Upper lobe of left lung (tissue), 6 donors: ENCODE results near the gene SPP1. TPM values are rescaled to one million over a fixed set of nuclear protein-coding genes. Genes with fewer than 3 reads are reported as not detected.
"Not testable (repeated sequence)": the region's sequence is repeated elsewhere in the genome, so short reads cannot be mapped to it uniquely, and the experiment has no call there.

Source experiments
- ATAC-seq, 2 donors: fragments of 200-7000 bp; cut with Tn5 transposase; one replicate each; pipeline ENCODE4 v1.9.1; 2022; ENCODE audit warnings: mild to moderate bottlenecking in 2 of 2, moderate library complexity in 2 of 2; ENCODE audit not compliant: low FRiP score in 2 of 2
- DNase-seq, 2 donors: peaks; one replicate each; pipeline ENCODE4 v3.0.0-alpha.2; 2019 to 2020
- H3K27ac ChIP-seq, 4 donors: fragments of 200-600 bp; sonication (generic); one replicate each; pipeline ENCODE4 v1.5.1; 2016 to 2019
- H3K27me3 ChIP-seq, 4 donors: fragments of 200-600 bp; sonication (generic); one replicate each; pipeline ENCODE4 v1.5.1; 2017 to 2019
- H3K36me3 ChIP-seq, 4 donors: fragments of 200-600 bp; sonication (generic); one replicate each; pipeline ENCODE4 v1.5.1; 2016 to 2019
- H3K4me1 ChIP-seq, 4 donors: fragments of 200-600 bp; sonication (generic); one replicate each; pipeline ENCODE4 v1.5.1; 2018 to 2019
- H3K4me3 ChIP-seq, 4 donors: fragments of 200-600 bp; sonication (generic); one replicate each; pipeline ENCODE4 v1.5.1; 2017 to 2019; ENCODE audit warnings: mild to moderate bottlenecking in 2 of 4, moderate library complexity in 1 of 4
- H3K9me3 ChIP-seq, 4 donors: fragments of 200-600 bp; sonication (generic); one replicate each; pipeline ENCODE4 v1.5.1; 2018 to 2019
- EP300 ChIP-seq, 4 donors: sonication (generic); formaldehyde crosslinking; IDR thresholded peaks; one replicate each; pipeline ENCODE4 v1.5.1; 2017; ENCODE audit warnings: antibody characterized with exemption in 4 of 4, control low read depth in 2 of 4
- POLR2A ChIP-seq, 4 donors: fragments of 450-650 bp; IDR thresholded peaks; one replicate each; pipeline ENCODE4 v1.5.1; 2016 to 2017; ENCODE audit warnings: antibody characterized with exemption in 4 of 4, mild to moderate bottlenecking in 2 of 4
- POLR2AphosphoS5 ChIP-seq, 2 donors: sonication (generic); formaldehyde crosslinking; IDR thresholded peaks; one replicate each; pipeline ENCODE4 v1.5.1; 2017; ENCODE audit warnings: antibody characterized with exemption in 2 of 2
- WGBS, 2 donors: methylation state at CpG; one replicate each; pipeline ENCODE4 v1.1.5; 2017 to 2018; 5-methylcytosine and 5-hydroxymethylcytosine counted together
- total RNA-seq, 6 donors: library from RNA; depleted of rRNA in 4 of 6; stranded (reverse); fragments of >200 nt in 4 of 6; gene quantifications; one replicate each; pipeline versions ENCODE4 v1.1.0 to v1.2.1, GENCODE V29; 2016 to 2021
- TF ChIP-seq, protein P1 (sequence below), 6 experiments: fragments of 450-650 bp in 4 of 6; fragments of 200-600 bp in 2 of 6; sonication (generic) in 2 of 6; IDR thresholded peaks; one replicate each; pipeline ENCODE4 v1.5.1; 2016 to 2019; ENCODE audit warnings: antibody characterized with exemption in 6 of 6
- donor health status: DM: no; HTN: no; CAD: no; lungs with moderate emphysema.
- donor health status: DM: no; HTN: yes; CAD: no; lungs with severe emphysema.

Gene SPP1
- total RNA-seq, 6 donors from 2014 or later = 4.6 to 26.8 (median 10.6) TPM

DNA sequence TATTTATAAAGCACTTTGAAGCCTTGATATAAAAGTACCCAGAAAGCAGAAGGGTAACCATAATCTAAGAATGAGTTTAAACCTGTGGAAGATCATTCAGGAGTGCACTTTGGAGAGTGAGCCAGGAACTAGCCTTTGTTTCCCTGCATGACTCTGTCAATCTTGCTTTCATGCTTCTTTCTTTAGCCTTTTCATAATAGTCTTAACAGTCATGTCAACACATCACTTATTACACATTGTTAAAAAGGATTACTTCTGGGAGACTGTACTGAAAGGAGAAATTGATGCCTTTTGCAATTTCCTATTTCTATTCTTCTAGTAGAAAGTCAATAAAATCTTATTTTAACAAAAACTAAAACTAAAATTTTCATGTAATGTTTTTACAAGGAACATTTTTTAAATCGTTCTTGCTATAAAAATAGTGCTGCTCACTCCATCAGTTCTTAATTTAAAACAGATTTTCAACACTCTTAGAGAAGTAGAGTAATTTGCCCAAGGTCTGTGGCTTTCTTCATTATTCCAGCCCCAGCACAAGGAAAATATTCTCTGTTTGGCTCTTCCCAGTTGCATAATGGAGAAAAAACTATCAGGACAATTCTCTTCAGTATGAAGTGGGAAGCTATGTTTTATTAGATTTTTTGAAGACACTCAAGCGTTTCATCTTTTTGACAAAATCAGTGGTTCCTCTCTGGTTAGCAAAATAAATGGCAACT is 35.4 kb upstream of the SPP1 start:
- TF ChIP-seq POLR2AphosphoS5 (IDR thresholded peaks at IDR 0.05) (no peak), POLR2A (IDR thresholded peaks at IDR 0.05) (no peak), EP300 (IDR thresholded peaks at IDR 0.05) (no peak)
- TF ChIP-seq, protein P1, sequence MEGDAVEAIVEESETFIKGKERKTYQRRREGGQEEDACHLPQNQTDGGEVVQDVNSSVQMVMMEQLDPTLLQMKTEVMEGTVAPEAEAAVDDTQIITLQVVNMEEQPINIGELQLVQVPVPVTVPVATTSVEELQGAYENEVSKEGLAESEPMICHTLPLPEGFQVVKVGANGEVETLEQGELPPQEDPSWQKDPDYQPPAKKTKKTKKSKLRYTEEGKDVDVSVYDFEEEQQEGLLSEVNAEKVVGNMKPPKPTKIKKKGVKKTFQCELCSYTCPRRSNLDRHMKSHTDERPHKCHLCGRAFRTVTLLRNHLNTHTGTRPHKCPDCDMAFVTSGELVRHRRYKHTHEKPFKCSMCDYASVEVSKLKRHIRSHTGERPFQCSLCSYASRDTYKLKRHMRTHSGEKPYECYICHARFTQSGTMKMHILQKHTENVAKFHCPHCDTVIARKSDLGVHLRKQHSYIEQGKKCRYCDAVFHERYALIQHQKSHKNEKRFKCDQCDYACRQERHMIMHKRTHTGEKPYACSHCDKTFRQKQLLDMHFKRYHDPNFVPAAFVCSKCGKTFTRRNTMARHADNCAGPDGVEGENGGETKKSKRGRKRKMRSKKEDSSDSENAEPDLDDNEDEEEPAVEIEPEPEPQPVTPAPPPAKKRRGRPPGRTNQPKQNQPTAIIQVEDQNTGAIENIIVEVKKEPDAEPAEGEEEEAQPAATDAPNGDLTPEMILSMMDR (IDR thresholded peaks at IDR 0.05) = no peak

DNA sequence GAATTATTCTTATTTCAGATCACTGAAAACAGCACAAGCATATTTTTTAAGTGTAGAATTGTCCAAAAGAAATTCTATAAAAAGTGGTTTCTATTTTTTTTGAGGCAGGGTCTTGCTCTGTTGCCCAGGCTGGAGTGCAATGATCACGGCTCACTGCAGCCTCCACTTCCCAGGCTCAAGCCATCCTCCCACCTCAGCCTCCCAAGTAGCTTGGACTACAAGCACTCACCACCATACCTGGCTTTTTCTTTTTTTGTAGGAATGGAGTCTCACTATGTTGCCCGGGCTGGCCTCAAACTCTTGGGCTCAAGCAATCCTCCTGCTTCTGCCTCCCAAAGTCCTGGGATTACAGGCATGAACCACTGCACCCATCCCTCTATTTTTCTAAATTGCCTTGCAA is 34.7 kb upstream of the SPP1 start:
- not testable (repeated sequence) for H3K4me1 ChIP-seq, H3K27me3 ChIP-seq, DNase-seq, H3K9me3 ChIP-seq, ATAC-seq, H3K4me3 ChIP-seq, H3K36me3 ChIP-seq, H3K27ac ChIP-seq
- WGBS, 2 donors = 96 to 98% methylated on average over 2 of the region's 2 CpGs

More for the DNA sequence above, 35.4 kb upstream of the SPP1 start:
- H3K4me1 ChIP-seq = no peaks in the 10 kb centered on the region
- WGBS, 2 donors = 82 to 85% methylated on average over 2 of the region's 2 CpGs
- H3K4me3 ChIP-seq = no peak overlapping the region
- DNase-seq (no peak), ATAC-seq (no peak)
- H3K9me3 ChIP-seq = no peaks in the 10 kb centered on the region
- no peaks in the 10 kb centered on the region for H3K27me3 ChIP-seq
- no peak overlapping the region for H3K27ac ChIP-seq
- H3K36me3 ChIP-seq = no peaks in the 10 kb centered on the region

DNA sequence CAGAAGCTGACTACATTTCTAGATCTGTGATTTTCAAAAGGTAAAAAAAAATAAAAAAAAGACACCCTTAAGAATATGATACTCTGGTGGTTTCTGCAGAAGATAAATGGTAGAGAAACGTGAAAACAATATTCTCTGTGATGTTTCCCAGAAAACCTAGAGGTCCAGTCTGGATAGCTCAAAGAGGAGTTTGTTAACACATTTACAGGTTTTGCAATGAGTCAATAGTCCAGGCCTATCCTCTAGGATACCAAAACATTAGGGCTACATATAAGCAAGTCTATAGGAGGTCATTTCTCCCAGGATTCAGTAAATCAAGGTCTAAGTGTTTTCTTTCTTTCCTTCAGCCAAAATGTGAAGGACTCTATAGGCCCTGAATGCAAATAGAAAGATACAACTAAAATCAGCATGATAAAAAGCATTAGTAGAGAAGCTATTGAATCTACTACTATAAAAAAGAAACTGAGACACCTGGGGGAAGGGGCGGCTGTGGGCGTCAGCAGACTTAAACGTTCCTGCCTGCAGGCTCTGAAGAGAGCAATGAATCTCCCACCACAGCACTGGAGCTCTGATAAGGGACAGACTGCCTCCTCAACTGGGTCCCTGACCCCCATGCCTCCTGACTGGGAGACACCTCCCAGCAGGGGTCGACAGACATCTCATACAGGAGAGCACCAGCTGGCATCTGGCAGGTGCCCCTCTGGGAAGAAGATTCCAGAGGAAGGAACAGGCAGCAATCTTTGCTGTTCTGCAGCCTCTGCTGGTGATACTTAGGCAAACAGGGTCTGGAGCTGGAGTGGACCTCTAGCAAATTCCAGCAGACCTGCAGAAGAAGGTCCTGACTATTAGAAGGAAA is 33.7 kb upstream of the SPP1 start:
- DNase-seq = no peak
- Histone ChIP-seq H3K4me1 (no peaks in the 10 kb centered on the region), H3K27me3 (no peaks in the 10 kb centered on the region), H3K36me3 (no peaks in the 10 kb centered on the region), H3K9me3 (no peaks in the 10 kb centered on the region), H3K27ac (no peak overlapping the region), H3K4me3 (no peak overlapping the region)
- no peak for ATAC-seq
- no peak for TF ChIP-seq POLR2A (IDR thresholded peaks at IDR 0.05)
- TF ChIP-seq, protein P1 (IDR thresholded peaks at IDR 0.05) = no peak
- TF ChIP-seq POLR2AphosphoS5 (IDR thresholded peaks at IDR 0.05) = no peak
- TF ChIP-seq EP300 (IDR thresholded peaks at IDR 0.05) = no peak
- WGBS, 2 donors = 71 to 75% methylated on average over 5 of the region's 5 CpGs

DNA sequence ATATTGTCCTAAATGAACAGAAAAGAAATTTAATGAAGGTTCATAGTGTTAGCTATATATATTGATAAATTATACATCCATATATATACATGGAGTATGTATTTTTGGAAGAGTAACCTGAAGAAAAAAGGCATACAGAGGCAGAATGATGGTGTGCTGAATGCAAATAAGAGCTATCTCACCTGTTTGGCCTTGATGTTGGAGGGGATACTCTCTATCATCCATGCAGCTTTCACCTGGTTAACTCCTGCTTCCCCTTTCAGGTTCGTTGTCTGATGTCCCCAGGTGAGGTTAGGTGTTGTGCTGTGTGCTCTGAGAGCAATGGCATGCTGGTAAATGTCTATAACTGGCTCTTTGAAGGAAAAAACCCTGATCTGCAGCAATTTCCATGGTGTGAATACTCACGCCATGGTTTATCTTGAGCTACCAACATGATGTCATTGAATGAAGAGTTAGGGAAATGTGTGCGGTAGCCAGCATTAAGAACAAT is 31.8 kb upstream of the SPP1 start:
- TF ChIP-seq EP300 (IDR thresholded peaks at IDR 0.05) (no peak), POLR2AphosphoS5 (IDR thresholded peaks at IDR 0.05) (no peak), POLR2A (IDR thresholded peaks at IDR 0.05) (no peak)
- TF ChIP-seq, protein P1 (IDR thresholded peaks at IDR 0.05) = no peak
- Histone ChIP-seq H3K36me3 (no peaks in the 10 kb centered on the region), H3K27ac (no peak overlapping the region), H3K4me3 (no peak overlapping the region), H3K9me3 (no peaks in the 10 kb centered on the region), H3K4me1 (no peaks in the 10 kb centered on the region), H3K27me3 (no peaks in the 10 kb centered on the region)
- 91 to 93% methylated on average over 3 of the region's 3 CpGs for WGBS, 2 donors
- no peak for DNase-seq
- ATAC-seq = no peak

DNA sequence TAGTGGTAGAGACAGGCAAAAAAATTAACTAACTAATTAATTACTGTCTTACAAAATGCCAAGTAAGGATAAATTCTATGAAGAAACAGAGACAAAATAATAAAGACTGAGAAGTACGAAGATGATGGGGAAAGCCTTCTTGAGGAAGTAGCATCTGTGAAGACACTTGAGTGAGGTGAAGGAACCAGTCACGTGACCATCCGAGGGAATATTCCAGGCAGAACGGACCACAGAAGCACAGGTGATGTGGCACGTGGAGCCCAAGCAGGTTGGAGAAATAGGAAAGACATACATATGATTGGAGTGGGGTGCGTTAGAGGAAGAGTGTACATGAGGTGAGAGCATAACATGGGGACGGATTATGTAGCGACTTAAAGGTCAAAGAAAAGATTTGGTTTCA is 30.5 kb upstream of the SPP1 start:
- H3K27me3 ChIP-seq = no peaks in the 10 kb centered on the region
- H3K36me3 ChIP-seq = no peaks in the 10 kb centered on the region
- no peaks in the 10 kb centered on the region for H3K9me3 ChIP-seq
- H3K4me3 ChIP-seq = no peak overlapping the region
- ATAC-seq (no peak), DNase-seq (no peak)
- TF ChIP-seq, protein P1 (IDR thresholded peaks at IDR 0.05) = no peak
- TF ChIP-seq POLR2AphosphoS5 (IDR thresholded peaks at IDR 0.05) (no peak), POLR2A (IDR thresholded peaks at IDR 0.05) (no peak), EP300 (IDR thresholded peaks at IDR 0.05) (no peak)
- no peak overlapping the region for H3K27ac ChIP-seq
- WGBS, 2 donors = 91% methylated on average over 8 of the region's 8 CpGs
- H3K4me1 ChIP-seq = peaks cover 0 to 3% (median 0%) of the 10 kb centered on the region in 4 donors
